HCT116 (cell line): ENCODE measurements around the gene APOM. TPM values are rescaled to one million over a fixed set of nuclear protein-coding genes. Genes with fewer than 3 reads are reported as not detected.

Experiments
- ATAC-seq: fragments of 200-7000 bp; cut with Tn5 transposase; 2 replicates; pipeline ENCODE4 v1.9.1; 2020; ENCODE audit warnings: mild to moderate bottlenecking, moderate library complexity
- BruUV-seq: library from RNA; stranded (reverse); fragments of 400-500 nt; replicated peaks from 2 replicates; lab custom pipeline; 2021; lab: Mats Ljungman, UMichigan
- CTCF ChIA-PET: fragments of 300-600 bp; sonication (Branson Sonifier 250); formaldehyde crosslinking; loops from one replicate; lab custom pipeline; 2021; ENCODE audit warnings: antibody characterized with exemption; lab: Charles Lee
- POLR2A ChIA-PET: fragments of 300-600, 350-600 bp; sonication (Branson Sonifier 250); formaldehyde crosslinking; loops from one replicate; lab custom pipeline; 2021; ENCODE audit warnings: antibody characterized with exemption; lab: Charles Lee
- RAD21 ChIA-PET, 2 experiments: fragments of 300-600 bp; sonication (Branson Sonifier 250); formaldehyde crosslinking; loops; one replicate each; lab custom pipeline; 2023; ENCODE audit warnings: low total read pairs in 2 of 2; ENCODE audit not compliant: uncharacterized antibody in 2 of 2, unreplicated experiment in 2 of 2, low non-redundant PET in 1 of 2; lab: Charles Lee
- DNase-seq: peaks from one replicate; pipeline ENCODE4 v3.0.0-alpha.2; 2010; ENCODE audit warnings: low read depth, low spot score
- H2AFZ ChIP-seq: fragments of 200-600 bp; shearing (Covaris generic), sonication (generic); 2 replicates; pipeline ENCODE4 v1.6.1; 2017; ENCODE audit warnings: low read depth, mixed run types, mixed read lengths, antibody characterized with exemption, low read length; ENCODE audit not compliant: poor library complexity, severe bottlenecking
- H3K27ac ChIP-seq: 2 replicates; pipeline ENCODE4 v1.5.1; 2012; ENCODE audit warnings: low read depth, low read length
- H3K27me3 ChIP-seq: fragments of 200-600 bp; sonication (generic); 2 replicates; pipeline ENCODE4 v1.6.1; 2016; ENCODE audit warnings: mixed run types, low read length, mixed read lengths; ENCODE audit not compliant: insufficient read depth
- H3K36me3 ChIP-seq, 2 experiments: fragments of 200-500 bp in 1 of 2; fragments of 200-600 bp in 1 of 2; sonication (Bioruptor generic) in 1 of 2; sonication (generic) in 1 of 2; 2 replicates each; pipeline versions ENCODE4 v1.5.1 to v1.6.1; 2014 to 2016; ENCODE audit warnings: low read length in 2 of 2, inconsistent platforms in 1 of 2, mixed read lengths in 1 of 2, mixed run types in 1 of 2; ENCODE audit not compliant: insufficient read depth in 2 of 2, control insufficient read depth in 1 of 2
- H3K4me1 ChIP-seq, 2 experiments: fragments of 200-600 bp in 1 of 2; sonication (generic) in 1 of 2; 2 replicates each; pipeline versions ENCODE4 v1.5.1 to v1.6.1; 2012 to 2017; ENCODE audit warnings: low read length in 2 of 2, inconsistent platforms in 1 of 2, mild to moderate bottlenecking in 1 of 2, mixed read lengths in 1 of 2, mixed run types in 1 of 2, moderate library complexity in 1 of 2; ENCODE audit not compliant: insufficient read depth in 2 of 2, control insufficient read depth in 1 of 2
- H3K4me2 ChIP-seq: fragments of 200-600 bp; sonication (generic); 2 replicates; pipeline ENCODE4 v1.6.1; 2017; ENCODE audit warnings: mixed run types, low read length, mixed read lengths
- H3K4me3 ChIP-seq, 2 experiments: fragments of 200-600 bp in 1 of 2; sonication (generic) in 1 of 2; replicated peaks in 1 of 2; 2 replicates each; pipeline ENCODE4 v1.5.1; 2011 to 2016; ENCODE audit warnings: low read length in 2 of 2, control low read depth in 1 of 2, low read depth in 1 of 2, mild to moderate bottlenecking in 1 of 2, mixed read lengths in 1 of 2, mixed run types in 1 of 2
- H3K79me2 ChIP-seq: fragments of 200-600 bp; sonication (generic); 2 replicates; pipeline ENCODE4 v1.6.1; 2017; ENCODE audit warnings: mild to moderate bottlenecking, mixed run types, low read length, moderate library complexity, mixed read lengths; ENCODE audit not compliant: insufficient read depth
- H3K9ac ChIP-seq: fragments of 200-600 bp; sonication (generic); 2 replicates; pipeline ENCODE4 v1.6.1; 2016; ENCODE audit warnings: low read length, mixed read lengths
- H3K9me2 ChIP-seq: fragments of 200-600 bp; sonication (generic), shearing (Covaris generic); 2 replicates; pipeline ENCODE4 v1.6.1; 2017; ENCODE audit warnings: mixed run types, mild to moderate bottlenecking, moderate library complexity; ENCODE audit not compliant: insufficient read depth
- H3K9me3 ChIP-seq, 2 experiments: fragments of 200-500 bp in 1 of 2; fragments of 200-600 bp in 1 of 2; sonication (Bioruptor generic) in 1 of 2; sonication (generic) in 1 of 2; 2 replicates each; pipeline ENCODE4 v1.6.1; 2014 to 2017; ENCODE audit warnings: low read length in 2 of 2, mixed read lengths in 2 of 2, inconsistent platforms in 1 of 2, low read depth in 1 of 2, mild to moderate bottlenecking in 1 of 2, mixed run types in 1 of 2, moderate library complexity in 1 of 2; ENCODE audit not compliant: control insufficient read depth in 1 of 2, insufficient read depth in 1 of 2
- H4K20me1 ChIP-seq: fragments of 200-600 bp; sonication (generic), shearing (Covaris generic); 2 replicates; pipeline ENCODE4 v1.6.1; 2017; ENCODE audit warnings: mixed run types, mild to moderate bottlenecking, moderate library complexity; ENCODE audit not compliant: insufficient read depth
- CBX3 ChIP-seq: IDR thresholded peaks from 2 replicates; pipeline ENCODE4 v1.6.1; 2012; ENCODE audit warnings: low read depth
- CTCF ChIP-seq, 3 experiments: fragments of 200-600 bp in 1 of 3; sonication (generic) in 1 of 3; IDR thresholded peaks in 2 of 3; conservative IDR thresholded peaks in 1 of 3; 2 replicates each; pipeline ENCODE4 v1.5.1; 2012 to 2017; ENCODE audit warnings: low read depth in 2 of 3, low read length in 2 of 3, antibody characterized with exemption in 1 of 3, borderline replicate concordance in 1 of 3, control low read depth in 1 of 3, mild to moderate bottlenecking in 1 of 3, mixed read lengths in 1 of 3, mixed run types in 1 of 3, moderate library complexity in 1 of 3; ENCODE audit not compliant: insufficient read depth in 1 of 3
- POLR2A ChIP-seq: IDR thresholded peaks from 2 replicates; pipeline ENCODE4 v1.7.0; 2011; ENCODE audit warnings: borderline replicate concordance; ENCODE audit not compliant: insufficient read depth, insufficient read length; ENCODE audit errors: extremely low read depth
- POLR2AphosphoS5 ChIP-seq: IDR thresholded peaks from 2 replicates; pipeline ENCODE4 v1.6.1; 2011; ENCODE audit warnings: mild to moderate bottlenecking, low read depth, low read length, moderate library complexity
- RAD21 ChIP-seq: IDR thresholded peaks from 2 replicates; pipeline ENCODE4 v1.6.1; 2012; ENCODE audit warnings: low read depth, mild to moderate bottlenecking
- SIN3A ChIP-seq: IDR thresholded peaks from 2 replicates; pipeline ENCODE4 v1.6.1; 2012; ENCODE audit warnings: low read depth
- YY1 ChIP-seq: IDR thresholded peaks from 2 replicates; pipeline ENCODE4 v1.6.1; 2011; ENCODE audit warnings: low read length, low read depth, moderate library complexity, mild to moderate bottlenecking; ENCODE audit not compliant: insufficient replicate concordance; ENCODE audit errors: extremely low read depth
- ZBTB33 ChIP-seq: IDR thresholded peaks from 2 replicates; pipeline ENCODE4 v1.6.1; 2011; ENCODE audit warnings: mild to moderate bottlenecking, low read length, moderate library complexity; ENCODE audit not compliant: insufficient replicate concordance; ENCODE audit errors: extremely low read depth
- ZFX ChIP-seq: fragments of 450-650 bp; IDR thresholded peaks from 2 replicates; pipeline ENCODE4 v1.6.1; 2017
- ZNF274 ChIP-seq: fragments of 200-500 bp; sonication (Bioruptor generic); IDR thresholded peaks from 2 replicates; pipeline ENCODE4 v1.6.1; 2014; ENCODE audit warnings: mild to moderate bottlenecking, low read depth, low read length, inconsistent platforms
- intact Hi-C: fragments of 100-400 bp; cut with micrococcal nuclease; formaldehyde crosslinking; loops from 2 replicates; pipeline ENCODE4 v1.10.0; 2022
- total RNA-seq: library from RNA; stranded (reverse); gene quantifications from one replicate; pipeline ENCODE4 v1.2.1, GENCODE V29; 2021; ENCODE audit not compliant: unreplicated experiment

Gene APOM
- total RNA-seq, 1 experiment from 2014 or later = 2.2 TPM

- H4K20me1 ChIP-seq = no peaks in the 10 kb centered on the region
- H3K79me2 ChIP-seq = no peaks in the 10 kb centered on the region
- peak within 1 kb of the TSS; percentile 73 for H2AFZ ChIP-seq
- H3K9me2 ChIP-seq = no peaks in the 10 kb centered on the region
- DNase-seq (peak; percentile 73), ATAC-seq (peak; percentile 85)
- no peaks in the 10 kb centered on the region for H3K36me3 ChIP-seq
- no peaks in the 10 kb centered on the region for H3K27me3 ChIP-seq
- peak within 1 kb of the TSS; percentile 85 for H3K4me2 ChIP-seq
- peak within 1 kb of the TSS; percentile 64 for H3K9ac ChIP-seq
- no peaks in the 10 kb centered on the region for H3K9me3 ChIP-seq
- no TSS peak for BruUV-seq
- H3K4me3 ChIP-seq = peak within 1 kb of the TSS; percentile 53 to 61
- peaks cover 4 to 19% of the 10 kb centered on the region in 2 experiments; a peak in 3 of 4 replicates for H3K4me1 ChIP-seq
- no peak for TF ChIP-seq POLR2A
- no peak for TF ChIP-seq ZBTB33
- TF ChIP-seq POLR2AphosphoS5 = 0 out of 2 replicates have a peak, but pooled peaks have one; percentile 11
- peak; percentile 99 for TF ChIP-seq RAD21
- TF ChIP-seq CTCF (IDR thresholded peaks at IDR 0.05 in 2 of 3, conservative IDR thresholded peaks at IDR 0.05 in 1 of 3; ENCODE audit: borderline replicate concordance in 1 of 3, insufficient read depth in 1 of 3, low read depth in 2 of 3, low read length in 2 of 3) = peak; percentile 43 to 90 (median 65)
- peak; percentile 74 for TF ChIP-seq YY1
- no peak for TF ChIP-seq SIN3A
- no peak for TF ChIP-seq CBX3
- no peak for TF ChIP-seq ZFX
- TF ChIP-seq ZNF274 = no peak
- CTCF ChIA-PET = interaction anchor here (0.7 to 2.2 kb wide), 5 partner anchors 58 to 272 kb away, joined by 3 to 9 read pairs (median 5); partner anchors contain the start of gene MSH5
- intact Hi-C loops = loop anchor here (1.0 to 2.0 kb wide), 5 partner anchors 50 to 272 kb away; partner anchors contain the start of gene HSPA1B
- RAD21 ChIA-PET = interaction anchor here (0.6 to 0.9 kb wide), 3 partner anchors 55 to 370 kb away, joined by 3 read pairs; no protein-coding TSS in a partner anchor
- POLR2A ChIA-PET = interaction anchor here (0.7 to 0.9 kb wide), 2 partner anchors 49 to 147 kb away, joined by 3 read pairs; partner anchors contain the start of genes DDAH2 and HSPA1B
- peak within 1 kb of the TSS; percentile 70 for H3K27ac ChIP-seq
These were observed 24.8 kb downstream of the APOM start, which contains the start of gene LY6G5C for GRCh38 chr6:31680226-31681134. TSS of gene LY6G5C (minus strand) at chr6:31681067. CDS start at chr6:31680373, 694 bp downstream.
